ENCODE results near the gene MYBBP1A.

DNA sequence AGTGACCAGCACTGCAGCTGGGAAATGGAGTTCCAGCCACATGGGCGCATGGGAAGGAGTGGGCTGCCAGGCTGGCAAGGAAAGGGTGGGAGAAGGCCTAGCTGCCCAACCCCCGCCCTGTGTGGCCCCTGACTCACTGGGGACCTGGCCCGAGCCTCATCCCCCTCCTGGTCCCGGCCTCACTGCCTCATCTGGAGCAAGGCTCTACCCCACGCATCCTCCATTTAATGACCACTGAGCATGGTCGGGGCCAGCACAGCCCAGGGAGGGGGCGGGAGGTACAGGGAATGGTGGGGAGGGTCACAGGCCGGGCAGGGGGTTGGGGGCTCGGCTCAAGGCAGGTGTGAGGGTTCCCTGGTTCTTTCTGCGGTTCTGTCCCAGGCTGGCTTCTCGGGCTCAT, 40.4 kb downstream of the MYBBP1A start:
- TF ChIP-seq CTCF (IDR thresholded peaks at IDR 0.05; ENCODE audit: low read depth, low read length, missing input control), result no peak
- TF ChIP-seq ATF3 (IDR thresholded peaks at IDR 0.05), result no peak

All from liver (tissue), 3 donors.